WTC11 (cell line): Measurements from ENCODE around the gene ITPR2. TPM values are rescaled to one million over a fixed set of nuclear protein-coding genes. Genes with fewer than 3 reads are reported as not detected.

Source experiments
- ATAC-seq: fragments of 200-7000 bp; cut with Tn5 transposase; 2 replicates; pipeline ENCODE4 v1.10.0; 2021; ENCODE audit warnings: mild to moderate bottlenecking, moderate library complexity
- CTCF ChIA-PET: fragments of 300-600 bp; sonication (Branson Sonifier 250); formaldehyde crosslinking; loops from one replicate; lab custom pipeline; 2021; ENCODE audit warnings: antibody characterized with exemption; lab: Charles Lee
- POLR2A ChIA-PET: fragments of 350-600 bp; sonication (Branson Sonifier 250); formaldehyde crosslinking; loops from one replicate; lab custom pipeline; 2021; ENCODE audit warnings: antibody characterized with exemption; lab: Charles Lee
- DNase-seq: peaks from one replicate; pipeline ENCODE4 v3.0.0; 2021; ENCODE audit warnings: low spot score
- H3K27ac Mint-ChIP-seq: 2 replicates; pipeline ENCODE4 v1.8.0; 2021; ENCODE audit warnings: mixed read lengths
- H3K27me3 Mint-ChIP-seq: 2 replicates; pipeline ENCODE4 v1.8.0; 2021; ENCODE audit warnings: low read depth, mild to moderate bottlenecking, moderate library complexity, mixed read lengths
- H3K36me3 Mint-ChIP-seq: 2 replicates; pipeline ENCODE4 v1.8.0; 2021; ENCODE audit warnings: mixed read lengths
- H3K4me1 Mint-ChIP-seq: 2 replicates; pipeline ENCODE4 v1.8.0; 2022; ENCODE audit warnings: mixed read lengths
- H3K4me3 Mint-ChIP-seq: 2 replicates; pipeline ENCODE4 v1.8.0; 2021; ENCODE audit warnings: mild to moderate bottlenecking, moderate library complexity, mixed read lengths
- H3K9me3 Mint-ChIP-seq: 2 replicates; pipeline ENCODE4 v1.8.0; 2021; ENCODE audit warnings: mixed read lengths
- ERG ChIP-seq: fragments of 250-450 bp; sonication (Bioruptor Pico); IDR thresholded peaks from 2 replicates; pipeline ENCODE4 v1.8.0; 2021; ENCODE audit warnings: mild to moderate bottlenecking
- ESRRA ChIP-seq: sonication (generic); formaldehyde crosslinking; IDR thresholded peaks from 2 replicates; pipeline ENCODE4 v1.8.1; 2022; ENCODE audit warnings: mild to moderate bottlenecking, missing genetic modification reagents, borderline replicate concordance
- ETV6 ChIP-seq: sonication (generic); formaldehyde crosslinking; IDR thresholded peaks from 2 replicates; pipeline ENCODE4 v1.8.1; 2022; ENCODE audit warnings: mild to moderate bottlenecking, missing genetic modification reagents
- IRF1 ChIP-seq: sonication (generic); formaldehyde crosslinking; IDR thresholded peaks from 2 replicates; pipeline ENCODE4 v1.8.0; 2023; ENCODE audit warnings: missing genetic modification reagents
- JUN ChIP-seq: sonication (generic); formaldehyde crosslinking; IDR thresholded peaks from 2 replicates; pipeline ENCODE4 v1.8.0; 2023; ENCODE audit warnings: mild to moderate bottlenecking, missing genetic modification reagents
- MXD4 ChIP-seq: fragments of 250-450 bp; sonication (Bioruptor Pico); IDR thresholded peaks from 2 replicates; pipeline ENCODE4 v1.8.0; 2021; ENCODE audit warnings: mild to moderate bottlenecking, moderate library complexity, borderline replicate concordance
- NR2C2 ChIP-seq: sonication (generic); formaldehyde crosslinking; IDR thresholded peaks from 2 replicates; pipeline ENCODE4 v1.8.0; 2022; ENCODE audit warnings: mild to moderate bottlenecking, missing genetic modification reagents
- PRRX2 ChIP-seq: fragments of 250-450 bp; sonication (Bioruptor Pico); IDR thresholded peaks from 2 replicates; pipeline ENCODE4 v1.8.0; 2021; ENCODE audit warnings: mild to moderate bottlenecking
- TEAD1 ChIP-seq: sonication (generic); formaldehyde crosslinking; IDR thresholded peaks from 2 replicates; pipeline ENCODE4 v1.8.0; 2022; ENCODE audit warnings: mild to moderate bottlenecking, missing genetic modification reagents
- ZBTB21 ChIP-seq: sonication (generic); formaldehyde crosslinking; IDR thresholded peaks from 2 replicates; pipeline ENCODE4 v1.8.1; 2023; ENCODE audit warnings: mild to moderate bottlenecking, missing genetic modification reagents, borderline replicate concordance
- ZBTB43 ChIP-seq: sonication (generic); formaldehyde crosslinking; IDR thresholded peaks from 2 replicates; pipeline ENCODE4 v1.8.1; 2023; ENCODE audit warnings: mild to moderate bottlenecking, missing genetic modification reagents
- ZMAT4 ChIP-seq: fragments of 250-450 bp; sonication (Bioruptor Pico); IDR thresholded peaks from 2 replicates; pipeline ENCODE4 v1.9.0; 2021; ENCODE audit warnings: mild to moderate bottlenecking
- ZNF121 ChIP-seq: sonication (generic); formaldehyde crosslinking; IDR thresholded peaks from 2 replicates; pipeline ENCODE4 v1.8.0; 2023; ENCODE audit warnings: missing genetic modification reagents
- ZNF138 ChIP-seq: sonication (generic); formaldehyde crosslinking; conservative IDR thresholded peaks from 2 replicates; pipeline ENCODE4 v1.8.1; 2022; ENCODE audit warnings: mild to moderate bottlenecking, moderate library complexity, missing genetic modification reagents
- ZNF219 ChIP-seq: sonication (generic); formaldehyde crosslinking; IDR thresholded peaks from 2 replicates; pipeline ENCODE4 v1.8.0; 2023; ENCODE audit warnings: missing genetic modification reagents, mild to moderate bottlenecking, borderline replicate concordance
- ZNF263 ChIP-seq: sonication (generic); formaldehyde crosslinking; IDR thresholded peaks from 2 replicates; pipeline ENCODE4 v1.8.1; 2022; ENCODE audit warnings: low read depth, mild to moderate bottlenecking, moderate library complexity, missing genetic modification reagents
- ZNF532 ChIP-seq: fragments of 250-450 bp; sonication (Bioruptor Pico); IDR thresholded peaks from 2 replicates; pipeline ENCODE4 v1.9.0; 2021; ENCODE audit warnings: mild to moderate bottlenecking, borderline replicate concordance
- total RNA-seq: library from RNA; stranded (reverse); gene quantifications from 3 replicates; pipeline ENCODE4 v1.2.3, GENCODE V29; 2021
- TF ChIP-seq, protein P1 (sequence below): sonication (generic); formaldehyde crosslinking; IDR thresholded peaks from 2 replicates; pipeline ENCODE4 v1.8.0; 2022; ENCODE audit warnings: mild to moderate bottlenecking, missing genetic modification reagents
- TF ChIP-seq, protein P2 (sequence below): sonication (generic); formaldehyde crosslinking; IDR thresholded peaks from 2 replicates; pipeline ENCODE4 v1.8.1; 2023; ENCODE audit warnings: mild to moderate bottlenecking, missing genetic modification reagents, moderate library complexity
- TF ChIP-seq, protein P3 (sequence below): sonication (generic); formaldehyde crosslinking; IDR thresholded peaks from 2 replicates; pipeline ENCODE4 v1.8.0; 2022; ENCODE audit warnings: mild to moderate bottlenecking, missing genetic modification reagents

ITPR2 gene
- total RNA-seq, 1 experiment from 2014 or later = 50.7 TPM

- TF ChIP-seq ZNF532 (CRISPR knock-in tag) = no peak
- no peak for TF ChIP-seq ZBTB43 (CRISPR knock-in tag)
- no peak for TF ChIP-seq ZBTB21
- no peak for TF ChIP-seq ZNF263 (CRISPR knock-in tag)
- no peak for TF ChIP-seq ERG (CRISPR knock-in tag)
- TF ChIP-seq, protein P1, sequence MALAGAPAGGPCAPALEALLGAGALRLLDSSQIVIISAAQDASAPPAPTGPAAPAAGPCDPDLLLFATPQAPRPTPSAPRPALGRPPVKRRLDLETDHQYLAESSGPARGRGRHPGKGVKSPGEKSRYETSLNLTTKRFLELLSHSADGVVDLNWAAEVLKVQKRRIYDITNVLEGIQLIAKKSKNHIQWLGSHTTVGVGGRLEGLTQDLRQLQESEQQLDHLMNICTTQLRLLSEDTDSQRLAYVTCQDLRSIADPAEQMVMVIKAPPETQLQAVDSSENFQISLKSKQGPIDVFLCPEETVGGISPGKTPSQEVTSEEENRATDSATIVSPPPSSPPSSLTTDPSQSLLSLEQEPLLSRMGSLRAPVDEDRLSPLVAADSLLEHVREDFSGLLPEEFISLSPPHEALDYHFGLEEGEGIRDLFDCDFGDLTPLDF (CRISPR knock-in tag) = no peak
- TF ChIP-seq TEAD1 (CRISPR knock-in tag) = no peak
- TF ChIP-seq ZNF121 (CRISPR knock-in tag) = no peak
- TF ChIP-seq, protein P2, sequence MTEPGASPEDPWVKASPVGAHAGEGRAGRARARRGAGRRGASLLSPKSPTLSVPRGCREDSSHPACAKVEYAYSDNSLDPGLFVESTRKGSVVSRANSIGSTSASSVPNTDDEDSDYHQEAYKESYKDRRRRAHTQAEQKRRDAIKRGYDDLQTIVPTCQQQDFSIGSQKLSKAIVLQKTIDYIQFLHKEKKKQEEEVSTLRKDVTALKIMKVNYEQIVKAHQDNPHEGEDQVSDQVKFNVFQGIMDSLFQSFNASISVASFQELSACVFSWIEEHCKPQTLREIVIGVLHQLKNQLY = no peak
- no peak for TF ChIP-seq MXD4 (CRISPR knock-in tag)
- no peak for TF ChIP-seq ZNF138 (CRISPR knock-in tag)
Measured at GRCh38 chr12:26302776-26303175, 530.2 kb downstream of the ITPR2 start (continued).

DNA sequence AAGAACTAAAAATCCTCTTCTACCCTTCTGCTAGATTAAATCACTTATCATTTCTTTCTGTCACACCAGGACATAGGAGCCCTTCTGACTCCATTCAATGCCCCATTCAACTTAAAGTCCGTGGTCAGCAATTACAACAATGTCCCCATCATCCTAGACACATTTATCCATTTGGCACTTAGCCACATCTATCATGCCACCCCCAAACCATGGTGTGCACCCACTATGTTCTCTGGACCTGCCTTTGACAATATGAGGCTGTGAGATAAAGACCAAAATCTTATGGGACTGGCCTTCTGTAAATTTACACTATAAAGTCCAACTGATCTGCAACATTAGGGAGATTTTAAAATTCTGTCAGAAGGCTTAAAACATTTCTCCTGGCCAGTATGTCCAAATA lies 533.2 kb downstream of the ITPR2 start:
- DNase-seq = no peak
- ChIA-PET CTCF (no interaction called here), POLR2A (no interaction called here)
- no peaks in the 10 kb centered on the region for H3K9me3 Mint-ChIP-seq
- H3K4me1 Mint-ChIP-seq = no peaks in the 10 kb centered on the region
- TF ChIP-seq ZNF219 (CRISPR knock-in tag) (no peak), ESRRA (CRISPR knock-in tag) (no peak), IRF1 (no peak), TEAD1 (CRISPR knock-in tag) (no peak), NR2C2 (no peak), ZMAT4 (CRISPR knock-in tag) (no peak), PRRX2 (CRISPR knock-in tag) (no peak), ETV6 (no peak), JUN (CRISPR knock-in tag) (no peak)
- TF ChIP-seq, protein P3, sequence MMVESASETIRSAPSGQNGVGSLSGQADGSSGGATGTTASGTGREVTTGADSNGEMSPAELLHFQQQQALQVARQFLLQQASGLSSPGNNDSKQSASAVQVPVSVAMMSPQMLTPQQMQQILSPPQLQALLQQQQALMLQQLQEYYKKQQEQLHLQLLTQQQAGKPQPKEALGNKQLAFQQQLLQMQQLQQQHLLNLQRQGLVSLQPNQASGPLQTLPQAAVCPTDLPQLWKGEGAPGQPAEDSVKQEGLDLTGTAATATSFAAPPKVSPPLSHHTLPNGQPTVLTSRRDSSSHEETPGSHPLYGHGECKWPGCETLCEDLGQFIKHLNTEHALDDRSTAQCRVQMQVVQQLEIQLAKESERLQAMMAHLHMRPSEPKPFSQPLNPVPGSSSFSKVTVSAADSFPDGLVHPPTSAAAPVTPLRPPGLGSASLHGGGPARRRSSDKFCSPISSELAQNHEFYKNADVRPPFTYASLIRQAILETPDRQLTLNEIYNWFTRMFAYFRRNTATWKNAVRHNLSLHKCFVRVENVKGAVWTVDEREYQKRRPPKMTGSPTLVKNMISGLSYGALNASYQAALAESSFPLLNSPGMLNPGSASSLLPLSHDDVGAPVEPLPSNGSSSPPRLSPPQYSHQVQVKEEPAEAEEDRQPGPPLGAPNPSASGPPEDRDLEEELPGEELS = no peak
- no peak for ATAC-seq
- H3K36me3 Mint-ChIP-seq = no peaks in the 10 kb centered on the region
- H3K27ac Mint-ChIP-seq = no peak overlapping the region
- H3K4me3 Mint-ChIP-seq = no peak overlapping the region
- H3K27me3 Mint-ChIP-seq = no peaks in the 10 kb centered on the region
